Fibroblast of the conjunctiva (primary cell): ENCODE results near the gene SPSB2.
"Not testable (repeated sequence)": the region's sequence is repeated elsewhere in the genome, so short reads cannot be mapped to it uniquely, and the experiment has no call there.

ENCODE experiments used
- DNase-seq: peaks from one replicate; pipeline ENCODE4 v3.0.0-alpha.2; 2010; ENCODE audit warnings: low read depth

SPSB2 gene

DNA sequence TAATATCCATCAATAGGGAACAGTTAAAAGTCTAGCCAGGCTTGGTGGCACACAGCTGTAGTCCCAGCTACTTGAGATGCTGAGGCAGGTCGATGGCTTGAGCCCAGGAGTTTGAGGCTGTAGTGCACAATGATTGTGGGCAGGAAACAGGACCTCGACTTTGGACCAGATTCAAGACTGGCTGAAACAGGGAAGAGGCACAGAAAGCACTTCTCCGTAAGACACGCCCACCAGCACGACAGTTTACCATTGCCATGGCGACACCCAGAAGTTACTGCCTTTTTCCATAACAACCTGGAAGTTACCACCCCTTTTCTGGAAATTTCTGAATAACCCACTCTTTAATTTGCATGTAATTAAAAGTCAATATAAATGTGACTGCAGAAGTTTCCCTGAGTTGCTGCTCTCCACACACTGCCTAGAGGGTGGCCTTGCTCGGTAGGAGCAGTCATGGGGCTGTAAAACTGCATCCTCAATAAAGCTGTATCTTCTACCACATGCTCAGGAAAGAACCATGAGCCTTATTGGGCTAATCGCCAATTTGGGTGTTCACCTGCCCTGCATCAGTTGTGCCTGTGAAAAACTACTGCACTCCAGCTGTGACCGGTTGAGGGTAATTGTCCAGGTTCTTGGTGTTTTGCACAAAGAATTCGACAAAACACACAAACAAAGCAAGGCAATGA lies 26.9 kb upstream of the SPSB2 start:
- DNase-seq, result no peak

DNA sequence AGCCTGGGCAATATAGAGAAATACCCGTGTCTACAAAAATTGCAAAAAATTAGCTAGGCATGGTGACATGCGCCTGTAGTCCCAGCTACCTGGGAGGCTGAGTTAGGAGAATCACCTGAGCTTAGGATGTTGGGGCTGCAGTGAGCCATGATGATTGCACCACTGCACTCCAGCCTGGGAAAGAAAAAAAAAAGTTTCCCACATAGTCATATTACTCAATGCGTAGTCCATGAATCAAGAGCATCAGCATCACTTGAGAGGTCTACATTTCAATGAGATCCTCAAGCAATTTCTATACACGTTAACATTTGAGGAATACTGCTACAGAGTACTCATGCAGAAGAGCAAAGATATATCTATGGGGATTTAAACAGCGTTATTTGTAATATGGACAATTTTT lies 26.3 kb upstream of the SPSB2 start:
- no peak for DNase-seq

DNA sequence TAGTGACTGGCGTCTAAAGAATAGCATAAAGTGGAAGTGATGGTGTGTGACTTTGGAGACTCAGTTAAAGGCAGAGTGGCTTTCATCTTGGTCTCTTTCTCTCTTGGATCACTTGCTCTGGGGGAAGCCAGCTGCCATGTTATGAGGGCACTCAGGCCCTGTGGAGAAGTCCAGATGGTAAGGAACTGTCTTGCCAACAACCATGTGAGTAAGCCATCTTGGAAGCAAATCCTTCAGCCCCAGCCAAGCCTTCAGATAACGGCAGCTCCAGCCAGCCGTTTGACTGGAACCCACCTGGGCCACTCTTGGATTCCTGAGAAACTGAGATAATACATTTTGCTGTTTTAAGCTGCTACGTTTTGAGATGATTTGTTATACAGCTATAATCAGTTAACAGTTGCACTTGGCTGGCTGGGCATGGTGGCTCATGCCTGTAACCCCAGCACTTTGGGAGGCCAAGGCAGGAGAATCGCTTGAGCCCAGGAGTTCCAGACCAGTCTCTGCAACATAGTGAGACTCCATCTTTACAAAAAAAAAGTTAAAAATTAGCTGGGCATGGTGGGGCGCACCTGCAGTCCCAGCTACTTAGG lies 23.8 kb upstream of the SPSB2 start:
- no peak for DNase-seq

DNA sequence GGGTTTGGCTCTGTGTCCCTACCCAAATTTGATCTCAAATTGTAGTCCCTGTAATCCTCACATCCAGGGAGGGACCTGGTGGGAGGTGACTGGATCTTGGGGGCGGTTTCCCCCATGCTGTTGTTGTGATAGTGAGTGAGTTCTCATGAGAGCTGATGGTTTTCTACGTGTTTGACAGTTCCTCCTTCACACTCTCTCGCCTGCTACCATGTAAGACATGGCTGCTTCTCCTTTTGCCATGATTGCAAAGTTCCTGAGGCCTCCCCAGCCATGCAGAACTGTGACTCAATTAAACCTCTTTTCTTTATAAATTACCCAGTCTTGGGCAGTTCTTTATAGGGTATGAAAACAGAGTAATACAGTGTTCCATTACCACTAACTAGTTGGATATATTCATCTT lies 21.2 kb upstream of the SPSB2 start:
- DNase-seq, result no peak

DNA sequence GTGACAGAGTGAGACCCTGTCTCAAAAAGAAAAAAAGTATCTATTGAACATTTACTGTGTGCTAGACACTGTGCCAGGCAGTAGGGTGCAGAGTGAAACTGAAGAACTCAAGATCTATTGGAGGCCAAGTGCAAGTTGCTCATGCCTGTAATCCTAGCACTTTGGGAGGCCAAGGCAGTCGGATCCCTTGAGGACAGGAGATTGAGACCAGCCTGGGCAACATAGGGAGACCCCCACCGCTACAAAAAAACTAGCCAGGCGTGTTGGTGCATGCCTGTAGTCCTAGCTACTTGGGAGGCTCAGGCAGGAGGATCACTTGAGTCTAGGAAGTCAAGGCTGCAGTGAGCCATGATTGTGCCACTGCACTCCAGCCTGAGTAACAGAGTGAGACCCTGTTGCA lies 19.6 kb upstream of the SPSB2 start:
- DNase-seq, result not testable (repeated sequence)

DNA sequence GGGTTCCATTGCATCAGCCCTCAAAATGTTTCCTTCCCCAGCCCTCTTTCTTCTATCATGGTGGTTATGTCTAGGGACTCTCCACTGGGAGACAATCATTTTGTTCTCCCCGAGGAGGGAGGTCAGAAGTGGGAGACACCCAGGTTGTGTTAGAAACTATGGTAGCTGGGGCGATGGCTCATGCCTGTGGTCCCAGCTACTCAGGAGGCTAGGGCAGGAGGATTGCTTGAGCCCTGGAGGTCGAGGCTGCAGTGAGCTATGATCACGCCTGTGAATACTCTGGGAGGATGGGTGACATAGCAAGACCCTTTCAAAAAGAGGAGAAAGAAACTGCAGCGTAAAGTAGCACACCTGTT lies 18.5 kb upstream of the SPSB2 start:
- no peak for DNase-seq

DNA sequence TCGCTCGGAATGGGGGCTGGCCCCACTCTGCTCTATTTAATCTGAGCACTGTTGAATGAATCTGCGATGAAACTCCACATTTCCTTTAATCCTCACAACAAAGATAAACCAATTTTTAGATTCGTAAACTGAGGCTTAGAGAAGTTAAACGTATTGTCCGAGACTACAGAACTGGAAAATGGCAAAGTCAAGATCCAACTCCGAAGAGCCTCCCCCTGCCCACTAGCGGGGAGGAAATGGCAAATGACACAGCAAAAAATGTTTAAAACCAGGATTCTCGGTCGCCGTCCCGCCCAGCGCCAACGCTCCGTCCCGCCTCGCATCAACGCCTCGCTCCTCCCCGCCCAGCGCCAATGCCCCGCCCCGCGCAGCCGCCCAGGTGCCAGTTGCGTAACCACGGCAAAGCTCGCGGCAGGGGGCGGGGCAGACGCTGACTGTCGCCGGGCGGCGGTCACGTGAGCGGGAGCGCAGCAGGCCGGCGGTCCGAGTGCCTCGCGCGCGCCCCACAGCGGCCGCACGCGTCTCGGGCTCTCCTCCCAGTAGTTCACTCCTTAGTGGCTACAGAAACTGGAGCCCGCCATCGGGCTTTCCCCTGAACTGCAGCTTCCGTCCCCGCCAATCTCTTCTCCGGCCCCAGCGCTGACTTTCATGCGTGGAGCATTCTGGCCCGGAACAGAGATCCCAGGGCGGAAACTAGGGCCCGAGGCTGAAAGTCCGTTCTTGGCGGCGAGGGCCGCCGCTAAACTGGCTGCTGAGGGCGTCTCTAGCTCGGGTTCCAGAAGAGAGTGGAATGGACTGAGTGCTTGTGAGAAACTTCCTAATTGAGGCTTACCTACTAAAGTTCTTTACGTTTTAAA lies 17.9 kb upstream of the SPSB2 start:
- peak; percentile 94 for DNase-seq

DNA sequence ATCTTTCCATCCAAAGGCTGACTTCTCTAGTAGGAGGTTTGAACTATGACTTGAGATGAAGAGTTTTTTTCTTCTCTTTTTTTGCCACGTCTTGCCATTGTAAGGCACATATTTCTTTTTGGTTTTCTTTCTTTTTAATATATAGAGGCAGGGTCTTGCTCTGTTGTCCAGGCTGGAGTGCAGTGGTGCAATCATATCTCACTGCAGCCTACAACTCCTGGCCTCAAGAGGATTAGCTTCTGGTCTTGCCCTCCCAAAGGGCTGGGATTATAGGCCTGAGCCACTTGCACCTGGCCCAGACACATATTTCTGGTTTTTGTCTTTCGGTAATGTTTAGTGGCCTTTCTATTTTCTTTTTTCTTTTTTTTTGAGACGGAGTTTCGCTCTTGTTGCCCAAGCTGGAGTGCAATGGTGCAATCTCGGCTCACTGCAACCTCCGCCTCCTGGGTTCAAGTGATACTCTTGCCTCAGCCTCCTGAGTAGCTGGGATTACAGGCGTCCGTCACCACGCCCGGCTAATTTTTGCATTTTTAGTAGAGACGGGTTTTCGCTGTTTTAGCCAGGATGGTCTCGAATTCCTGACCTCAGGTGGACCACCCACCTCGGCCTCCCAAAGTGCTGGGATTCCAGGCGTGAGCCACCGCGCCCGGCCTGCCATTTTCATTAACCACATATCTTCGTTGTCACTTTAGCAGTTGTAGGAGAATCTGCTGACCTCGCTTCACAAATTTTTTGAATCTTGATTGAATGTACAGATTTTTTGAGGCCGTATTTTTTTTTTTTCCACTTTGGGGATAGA lies 16.9 kb upstream of the SPSB2 start:
- not testable (repeated sequence) for DNase-seq

DNA sequence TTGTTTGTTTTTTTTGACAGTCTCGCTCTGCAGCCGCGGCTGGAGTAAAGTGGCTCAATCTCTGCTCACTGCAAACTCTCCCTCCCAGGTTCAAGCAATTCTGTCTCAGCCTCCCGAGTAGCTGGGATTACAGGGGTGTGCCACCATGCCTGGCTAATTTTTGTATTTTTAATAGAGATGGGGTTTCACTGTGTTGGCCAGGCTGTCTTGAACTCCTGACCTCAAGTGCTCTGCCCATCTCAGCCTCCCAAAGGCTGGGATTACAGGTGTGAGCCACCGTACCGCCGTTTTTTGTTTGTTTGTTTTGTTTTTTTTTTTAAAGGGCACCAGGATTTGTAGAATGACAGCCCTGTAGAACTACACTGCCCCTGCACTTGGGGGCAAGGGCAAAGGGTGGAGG lies 15.7 kb upstream of the SPSB2 start:
- not testable (repeated sequence) for DNase-seq

DNA sequence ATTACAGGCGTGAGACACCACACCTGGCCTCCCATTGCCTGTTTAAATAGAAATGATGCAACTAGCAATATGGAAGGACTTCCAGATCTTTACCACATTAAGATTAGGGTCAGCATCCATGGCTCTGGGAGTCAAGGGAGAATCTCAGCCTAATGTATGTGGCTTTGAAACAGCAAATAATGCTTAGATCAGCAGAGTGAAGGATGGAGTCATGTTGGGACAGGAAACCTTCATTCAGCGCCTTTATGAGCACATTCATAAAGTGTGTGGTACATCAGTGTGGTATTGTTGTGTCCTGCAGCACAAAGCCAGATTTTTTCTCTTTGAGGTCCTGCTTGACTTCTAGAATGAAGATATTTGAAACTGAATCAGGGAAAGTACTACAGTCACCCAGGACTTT lies 15.3 kb upstream of the SPSB2 start:
- no peak for DNase-seq

DNA sequence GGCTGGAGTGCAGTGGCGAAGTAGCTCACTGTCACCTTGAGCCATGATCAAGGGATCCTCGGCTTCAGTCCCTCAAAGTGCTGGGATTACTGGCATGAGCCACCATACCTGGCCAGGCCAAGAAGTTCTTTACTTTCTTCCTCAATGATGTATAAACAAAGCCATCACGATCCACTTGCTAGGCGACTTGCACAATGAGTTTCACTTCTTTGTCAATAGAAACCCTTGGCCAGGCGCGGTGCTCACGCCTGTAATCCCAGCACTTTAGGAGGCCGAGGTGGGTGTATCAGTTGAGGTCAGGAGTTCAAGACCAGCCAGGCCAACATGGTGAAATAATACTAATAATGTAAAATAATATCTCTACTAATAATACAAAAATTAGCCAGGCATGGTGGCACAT lies 14.4 kb upstream of the SPSB2 start:
- DNase-seq, result no peak

DNA sequence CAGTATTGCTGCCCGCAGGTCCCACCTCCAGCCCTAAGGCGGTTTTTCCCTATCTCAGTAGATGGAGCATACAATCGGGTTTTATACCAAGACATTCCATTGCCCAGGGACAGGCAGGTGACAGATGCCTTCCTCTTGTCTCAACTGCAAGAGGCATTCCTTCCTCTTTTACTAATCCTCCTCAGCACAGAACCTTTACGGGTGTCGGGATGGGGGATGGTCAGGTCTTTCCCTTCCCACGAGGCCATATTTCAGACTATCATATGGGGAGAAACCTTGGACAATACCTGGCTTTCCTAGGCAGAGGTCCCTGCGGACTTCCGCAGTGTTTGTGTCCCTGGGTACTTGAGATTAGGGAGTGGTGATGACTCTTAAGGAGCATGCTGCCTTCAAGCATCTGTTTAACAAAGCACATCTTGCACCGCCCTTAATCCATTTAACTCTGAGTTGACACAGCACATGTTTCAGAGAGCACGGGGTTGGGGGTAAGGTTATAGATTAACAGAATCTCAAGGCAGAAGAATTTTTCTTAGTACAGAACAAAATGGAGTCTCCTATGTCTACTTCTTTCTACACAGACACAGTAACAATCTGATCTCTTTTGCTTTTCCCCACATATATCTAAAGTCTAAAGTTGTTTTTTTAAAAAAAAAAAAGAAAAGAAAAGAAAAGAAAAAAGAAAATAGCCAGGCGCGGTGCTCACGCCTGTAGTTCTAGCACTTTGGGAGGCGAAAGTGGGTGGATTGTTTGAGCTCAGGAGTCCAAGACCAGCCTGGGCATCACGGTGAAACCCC lies 13.3 kb upstream of the SPSB2 start:
- not testable (repeated sequence) for DNase-seq

DNA sequence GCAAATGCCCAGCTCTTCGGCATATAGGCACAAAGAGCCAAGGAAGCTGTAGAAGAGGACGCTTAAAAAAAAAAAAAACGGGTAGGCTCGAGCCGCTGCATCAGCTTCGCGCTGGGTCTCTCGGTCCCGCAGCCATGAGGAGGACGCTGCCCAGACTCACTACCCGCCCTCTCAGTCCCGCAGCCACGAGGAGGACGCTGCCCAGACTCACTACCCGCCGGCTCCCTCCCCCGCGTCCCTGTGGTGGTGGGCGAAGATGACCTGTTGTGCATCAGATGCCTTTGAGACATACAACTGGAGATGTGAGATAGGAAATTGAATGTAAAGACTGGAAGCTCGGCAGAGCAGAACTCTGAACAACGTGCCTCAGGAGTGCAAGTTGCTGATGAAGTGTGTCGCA lies 11.4 kb upstream of the SPSB2 start:
- no peak for DNase-seq

DNA sequence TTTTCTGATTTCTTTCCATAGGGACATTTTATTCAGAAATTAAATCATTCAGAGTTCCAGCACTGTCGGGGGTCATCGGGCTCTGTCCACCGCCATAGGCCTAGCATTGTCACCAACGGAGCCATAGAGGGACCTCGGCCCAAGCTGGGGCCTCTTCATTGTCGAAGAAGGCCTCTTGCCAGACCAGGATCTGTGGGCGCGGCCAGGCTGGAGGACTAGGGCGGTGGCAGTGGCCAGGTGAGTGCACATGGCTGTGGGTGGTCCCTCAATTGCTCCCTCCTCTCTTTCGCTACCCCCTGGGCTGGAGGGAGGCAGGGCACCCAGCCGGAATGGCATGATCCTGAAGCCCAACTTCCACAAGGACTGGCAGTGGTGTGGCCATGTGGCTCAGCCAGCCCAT lies 10.6 kb upstream of the SPSB2 start:
- DNase-seq, result no peak

DNA sequence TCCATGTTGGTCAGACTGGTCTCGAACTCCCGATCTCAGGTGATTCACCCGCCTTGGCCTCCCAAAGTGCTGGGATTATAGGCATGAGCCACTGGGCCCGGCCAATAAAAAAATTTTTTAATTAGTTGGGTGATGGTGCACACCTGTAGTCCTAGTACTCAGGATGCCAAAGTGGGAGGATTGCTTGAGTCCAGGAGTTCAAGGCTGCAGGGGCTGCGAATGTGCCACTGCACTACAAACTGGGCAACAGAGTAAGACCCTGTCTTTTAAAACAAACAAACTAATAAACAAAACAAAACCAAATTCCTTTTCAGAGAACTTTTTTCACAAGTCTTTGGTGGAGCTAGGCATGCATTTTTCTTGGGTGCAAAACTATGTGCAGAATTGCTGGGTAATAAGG lies 10.1 kb upstream of the SPSB2 start:
- DNase-seq, result no peak

DNA sequence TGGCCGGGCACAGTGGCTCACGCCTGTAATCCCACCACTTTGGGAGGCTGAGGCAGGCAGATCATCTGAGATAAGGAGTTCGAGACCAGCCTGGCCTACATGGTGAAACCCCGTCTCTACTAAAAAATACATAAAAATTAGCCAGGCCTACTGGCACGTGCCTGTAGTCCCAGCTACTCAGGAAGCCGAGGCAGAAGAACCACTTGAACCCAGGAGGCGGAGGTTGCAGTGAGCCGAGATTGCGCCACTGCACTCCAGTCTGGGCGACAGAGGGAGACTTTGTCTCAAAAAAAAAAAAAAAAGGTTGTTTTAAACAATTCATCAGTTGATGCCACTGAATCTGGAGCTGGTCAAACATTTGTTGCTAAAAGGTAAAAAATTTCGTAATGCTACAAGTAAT lies 6.7 kb upstream of the SPSB2 start:
- not testable (repeated sequence) for DNase-seq

DNA sequence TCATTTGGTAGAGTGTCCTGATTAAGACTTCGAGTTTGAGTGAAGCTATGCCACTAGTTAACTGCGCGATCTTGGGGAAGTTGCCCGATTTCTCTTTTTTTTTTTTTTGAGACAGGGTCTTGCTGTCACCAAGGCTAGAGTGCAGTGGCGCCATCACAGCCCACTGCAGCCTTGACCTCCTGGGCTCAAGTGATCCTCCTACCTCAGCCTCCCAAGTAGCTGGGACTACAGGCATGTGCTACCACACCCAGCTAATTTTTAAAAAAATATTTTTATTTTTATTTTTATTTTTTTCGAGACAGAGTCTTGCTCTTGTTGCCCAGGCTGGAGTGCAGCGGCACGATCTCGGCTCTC lies 889 bp upstream of the SPSB2 start:
- not testable (repeated sequence) for DNase-seq

DNA sequence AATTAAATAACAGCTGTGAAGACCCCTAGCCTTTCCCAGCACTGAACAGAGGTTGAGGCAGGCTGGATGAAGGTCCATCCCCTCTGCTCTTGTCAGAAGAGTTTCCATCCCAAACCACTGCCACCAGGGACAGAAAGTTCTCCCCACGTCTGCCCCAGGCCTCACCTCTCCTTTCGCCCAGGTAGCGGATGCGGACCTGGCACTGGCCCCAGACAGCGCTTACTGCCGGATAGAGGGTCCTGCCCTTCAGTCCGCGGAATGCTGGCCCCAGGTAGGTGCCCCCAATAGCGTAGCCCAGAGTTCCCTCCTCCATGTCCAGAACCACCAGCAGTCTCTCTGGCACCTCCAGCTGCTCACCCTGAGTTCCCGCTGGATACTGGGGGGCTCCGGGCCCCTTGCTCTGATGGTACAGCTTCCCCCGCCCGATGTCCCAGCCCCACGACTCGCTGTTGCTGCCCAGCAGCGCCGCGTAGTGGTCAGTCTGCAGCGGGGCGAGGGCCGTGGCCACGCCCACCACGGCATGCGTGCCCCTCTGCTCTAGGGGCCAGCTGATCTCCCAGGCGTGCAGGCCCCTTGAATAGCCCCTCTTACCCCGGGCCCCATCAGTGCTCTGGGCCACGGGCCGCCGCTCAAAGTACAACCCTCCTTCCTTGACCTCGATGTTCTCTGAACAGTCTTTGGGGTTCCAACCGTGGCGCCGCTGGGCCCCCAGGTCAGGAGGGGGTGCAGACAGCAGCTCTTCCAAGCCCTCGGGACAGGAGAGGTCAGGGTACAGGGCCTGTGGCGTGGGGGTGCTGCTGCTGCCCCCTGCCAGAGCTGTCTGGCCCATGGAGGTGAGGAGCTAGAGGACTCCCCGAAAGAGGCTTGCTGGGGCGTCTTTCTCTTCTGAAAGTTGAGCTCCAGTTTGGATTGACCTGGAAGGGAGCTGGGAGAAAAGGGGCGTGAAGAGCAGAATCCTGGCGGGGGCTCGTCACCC lies 742 bp downstream of the SPSB2 start:
- DNase-seq, result no peak

DNA sequence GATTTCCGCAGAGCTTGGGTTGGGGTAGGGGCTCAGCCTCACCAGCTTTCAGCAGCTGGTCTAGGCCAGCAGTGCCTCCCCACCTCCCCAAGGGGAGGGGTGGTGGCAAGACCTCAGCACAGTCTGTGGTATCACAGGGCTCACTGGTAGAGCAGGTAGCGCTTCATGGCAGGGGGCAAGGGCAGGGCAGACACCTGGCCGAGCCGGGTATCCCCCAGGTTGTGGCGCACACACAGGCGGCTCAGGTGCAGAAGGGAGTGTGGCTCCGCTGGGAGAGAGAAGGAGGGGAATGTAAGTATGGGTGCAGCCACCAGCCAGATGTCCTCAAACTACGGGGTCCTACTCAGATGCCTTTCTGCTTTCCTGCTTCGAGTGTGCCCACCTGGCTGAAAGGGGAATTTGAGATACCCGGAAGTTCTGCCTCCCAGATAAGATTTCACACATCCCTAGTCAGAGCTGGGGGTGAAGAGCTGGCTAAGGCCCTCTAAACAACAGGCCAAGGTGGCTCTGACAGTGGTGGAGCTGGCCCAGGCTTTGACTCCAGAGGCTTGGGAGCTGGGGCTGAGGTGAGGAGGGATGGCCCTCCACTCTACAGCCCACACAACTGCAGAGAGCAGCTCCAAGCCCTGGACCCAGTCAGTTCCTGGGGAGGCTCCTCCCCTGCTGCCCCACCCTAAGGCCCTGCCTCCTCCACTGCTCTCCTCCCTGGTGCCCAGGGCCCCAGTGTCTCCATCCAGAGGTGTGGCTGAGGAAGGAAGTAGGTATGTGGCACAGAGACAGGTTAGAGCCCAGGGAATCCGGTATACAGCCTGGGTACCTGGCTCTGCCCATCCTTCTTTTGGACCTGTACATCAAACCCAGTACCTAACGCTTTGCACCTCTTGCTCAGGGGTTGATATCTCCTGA lies 1.8 kb downstream of the SPSB2 start:
- no peak for DNase-seq
